ENCODE results near the gene IGSF5.

IGSF5 gene

DNA sequence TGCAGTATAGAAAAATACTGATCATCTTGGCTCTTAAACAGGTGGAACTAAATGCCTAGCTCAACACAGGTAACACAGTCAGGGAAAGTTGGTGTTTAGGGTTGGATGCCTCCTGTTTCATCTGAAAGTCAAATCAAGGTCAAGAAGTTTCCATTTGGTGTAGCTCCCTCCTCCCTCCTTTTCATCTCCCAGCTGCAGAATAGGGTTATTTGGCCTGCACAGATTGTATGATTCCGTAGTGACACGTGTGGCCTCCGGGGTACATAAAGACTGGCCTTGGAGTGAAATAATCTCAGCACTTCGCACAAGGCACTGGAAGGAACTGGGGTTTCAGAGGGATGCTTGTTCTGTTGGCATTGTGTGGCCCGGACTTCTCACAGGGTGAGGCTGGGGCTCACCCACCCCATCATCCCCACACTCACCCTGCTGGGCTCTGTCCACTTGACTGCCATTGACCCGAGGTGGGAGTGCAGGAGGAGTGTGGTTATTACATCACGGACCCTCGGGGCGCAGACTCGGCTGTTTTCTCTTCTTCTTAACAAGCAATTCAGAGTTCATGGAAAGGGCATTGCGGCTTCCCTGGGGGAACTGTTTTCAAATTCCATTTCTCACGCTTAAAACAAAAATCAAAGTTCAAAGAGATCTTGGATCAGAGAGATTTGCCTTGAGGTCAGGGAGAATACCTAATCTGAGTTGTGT, 18.4 kb downstream of the IGSF5 start:
- H3K36me3 Mint-ChIP-seq (ENCODE audit: low read depth) = no peaks in the 10 kb centered on the region
- H3K27me3 Mint-ChIP-seq (ENCODE audit: low read depth) = no peaks in the 10 kb centered on the region
- H3K4me1 Mint-ChIP-seq (ENCODE audit: low read depth) = no peaks in the 10 kb centered on the region
- H3K9me3 Mint-ChIP-seq = no peaks in the 10 kb centered on the region
- no peak overlapping the region for H3K27ac Mint-ChIP-seq
- H3K4me3 Mint-ChIP-seq = no peak overlapping the region
- DNase-seq (ENCODE audit: low spot score) = no peak

DNA sequence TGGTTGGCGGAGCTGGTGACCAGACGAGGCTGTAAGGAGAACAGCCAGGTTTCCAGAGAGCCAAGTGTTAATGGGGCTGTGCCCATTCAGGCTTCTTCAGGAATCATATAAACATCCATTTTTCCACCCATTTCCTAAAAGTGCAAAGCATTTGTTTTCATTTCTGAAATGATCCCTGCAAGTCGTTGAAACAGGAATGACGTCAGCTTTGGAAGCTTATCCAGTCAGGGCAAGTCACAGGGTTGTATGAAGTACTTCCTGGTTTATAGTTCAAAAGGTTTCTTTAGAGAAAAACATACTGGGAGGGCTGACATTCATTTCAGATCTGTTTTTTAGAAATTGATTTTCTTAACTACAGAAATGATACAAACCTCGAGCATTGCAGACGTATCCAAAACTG, 29.2 kb downstream of the IGSF5 start:
- H3K4me3 Mint-ChIP-seq = no peak overlapping the region
- no peaks in the 10 kb centered on the region for H3K4me1 Mint-ChIP-seq (ENCODE audit: low read depth)
- H3K36me3 Mint-ChIP-seq (ENCODE audit: low read depth) = no peaks in the 10 kb centered on the region
- no peaks in the 10 kb centered on the region for H3K27me3 Mint-ChIP-seq (ENCODE audit: low read depth)
- H3K27ac Mint-ChIP-seq = no peak overlapping the region
- DNase-seq (ENCODE audit: low spot score) = no peak
- H3K9me3 Mint-ChIP-seq = no peaks in the 10 kb centered on the region

DNA sequence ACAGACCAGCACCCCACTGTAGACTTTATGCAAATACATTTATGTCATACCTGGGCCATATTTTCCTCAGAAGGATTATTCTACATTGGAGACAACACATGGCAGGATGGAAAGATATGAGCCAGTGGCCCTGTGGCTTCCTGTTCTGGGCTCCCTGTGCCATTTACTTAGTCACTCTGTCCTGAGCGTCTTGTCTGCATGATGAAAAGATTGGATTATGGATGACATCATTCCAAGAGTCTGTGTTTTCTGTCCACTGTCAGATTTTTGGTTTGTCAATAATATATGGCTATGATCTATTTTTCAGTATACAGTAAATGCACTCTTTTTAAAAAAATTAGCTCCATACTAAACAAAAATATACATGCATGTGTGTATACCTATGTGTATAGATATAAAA, 30.8 kb downstream of the IGSF5 start:
- DNase-seq (ENCODE audit: low spot score) = no peak
- H3K36me3 Mint-ChIP-seq (ENCODE audit: low read depth) = no peaks in the 10 kb centered on the region
- no peaks in the 10 kb centered on the region for H3K27me3 Mint-ChIP-seq (ENCODE audit: low read depth)
- no peak overlapping the region for H3K27ac Mint-ChIP-seq
- no peak overlapping the region for H3K4me3 Mint-ChIP-seq
- H3K9me3 Mint-ChIP-seq = no peaks in the 10 kb centered on the region
- H3K4me1 Mint-ChIP-seq (ENCODE audit: low read depth) = no peaks in the 10 kb centered on the region

DNA sequence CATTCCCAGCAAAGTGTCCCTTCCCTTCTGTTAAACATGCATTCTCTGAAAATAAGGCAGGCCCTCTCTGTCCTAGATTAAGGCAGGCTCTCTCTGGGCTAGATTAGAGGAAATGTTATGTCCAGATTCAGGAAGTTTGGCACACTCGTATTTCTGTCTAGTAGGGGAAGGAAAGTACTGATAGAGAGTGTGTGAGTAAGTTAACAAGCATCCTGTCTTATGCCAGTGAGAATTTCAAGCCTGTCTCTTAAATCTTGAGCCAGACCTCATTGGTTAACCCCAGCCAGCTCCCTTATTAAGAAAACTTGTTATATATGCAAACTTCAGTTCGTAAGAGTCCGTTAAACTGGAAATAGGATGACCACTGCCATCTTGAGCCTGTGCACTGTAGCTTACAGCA, 31.6 kb downstream of the IGSF5 start:
- Mint-ChIP-seq H3K4me3 (no peak overlapping the region), H3K27me3 (ENCODE audit: low read depth) (no peaks in the 10 kb centered on the region), H3K36me3 (ENCODE audit: low read depth) (no peaks in the 10 kb centered on the region), H3K9me3 (no peaks in the 10 kb centered on the region), H3K27ac (no peak overlapping the region), H3K4me1 (ENCODE audit: low read depth) (no peaks in the 10 kb centered on the region)
- DNase-seq (ENCODE audit: low spot score) = no peak

DNA sequence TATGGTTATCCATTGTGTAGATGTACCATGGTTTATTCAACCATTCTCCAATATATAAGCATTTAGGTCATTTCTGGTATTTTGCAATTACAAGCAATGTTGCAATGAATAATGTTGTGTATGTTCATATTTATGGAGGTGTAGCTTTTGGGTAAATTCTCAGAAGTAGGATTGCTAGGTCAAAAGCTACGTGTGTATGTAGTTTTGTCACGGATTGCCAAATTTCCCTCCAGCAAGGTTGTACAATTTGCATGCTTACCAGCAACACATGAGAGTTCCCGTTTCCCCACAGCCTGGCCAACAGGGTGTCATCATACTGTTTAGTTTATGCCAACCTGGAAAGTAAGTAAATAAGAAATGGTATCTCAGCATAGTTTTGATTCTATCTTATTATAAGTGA, 36.3 kb downstream of the IGSF5 start:
- no peak for DNase-seq (ENCODE audit: low spot score)
- Mint-ChIP-seq H3K9me3 (peaks cover 3% of the 10 kb centered on the region), H3K27me3 (ENCODE audit: low read depth) (no peaks in the 10 kb centered on the region), H3K4me3 (no peak overlapping the region), H3K4me1 (ENCODE audit: low read depth) (no peaks in the 10 kb centered on the region), H3K36me3 (ENCODE audit: low read depth) (no peaks in the 10 kb centered on the region), H3K27ac (no peak overlapping the region)

DNA sequence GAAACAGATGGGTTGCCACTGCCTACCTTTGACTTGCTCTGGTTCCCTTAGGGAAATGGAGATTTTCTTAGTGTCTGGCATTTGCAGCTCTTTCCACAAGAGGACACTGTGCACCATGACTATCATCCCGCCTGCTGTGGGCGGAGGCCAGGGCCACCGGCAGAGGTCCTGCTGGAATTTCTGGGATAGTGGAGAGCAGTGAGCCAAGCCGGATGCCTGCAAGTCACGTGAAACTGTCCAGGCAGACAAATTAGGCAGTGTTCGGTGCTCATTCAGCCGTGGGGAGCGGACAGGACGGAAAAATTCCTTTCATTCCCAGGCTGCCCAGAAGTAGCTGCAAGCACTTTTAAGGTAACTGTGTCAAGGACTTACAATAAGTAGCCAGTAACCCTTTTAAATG, 43.4 kb downstream of the IGSF5 start:
- no peak for DNase-seq (ENCODE audit: low spot score)
- Mint-ChIP-seq H3K4me3 (no peak overlapping the region), H3K9me3 (no peaks in the 10 kb centered on the region), H3K27me3 (ENCODE audit: low read depth) (no peaks in the 10 kb centered on the region), H3K36me3 (ENCODE audit: low read depth) (no peaks in the 10 kb centered on the region), H3K27ac (no peak overlapping the region), H3K4me1 (ENCODE audit: low read depth) (no peaks in the 10 kb centered on the region)

DNA sequence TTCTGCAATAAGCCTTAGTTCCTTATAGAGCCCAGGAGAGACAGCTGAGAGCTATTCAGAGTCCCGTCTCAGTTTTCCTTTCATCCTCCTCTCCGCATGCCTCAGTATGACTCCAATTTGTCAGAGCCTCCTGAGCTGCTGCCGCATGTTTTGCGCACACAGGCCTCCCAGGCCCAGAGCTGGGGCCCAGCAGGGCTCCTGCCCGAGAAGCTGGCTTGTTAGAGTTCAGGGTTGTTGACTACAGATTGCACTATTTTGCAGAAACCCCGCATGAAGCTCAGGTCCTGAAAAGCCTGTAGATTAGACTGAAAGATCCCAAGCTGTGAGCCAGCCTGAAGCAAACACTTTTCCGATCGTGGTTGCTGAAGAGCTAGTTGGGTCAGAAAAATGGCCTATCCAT, 51.5 kb downstream of the IGSF5 start:
- H3K4me3 Mint-ChIP-seq = no peak overlapping the region
- H3K9me3 Mint-ChIP-seq = peaks cover 8% of the 10 kb centered on the region
- no peak overlapping the region for H3K27ac Mint-ChIP-seq
- no peaks in the 10 kb centered on the region for H3K36me3 Mint-ChIP-seq (ENCODE audit: low read depth)
- DNase-seq (ENCODE audit: low spot score) = no peak
- no peaks in the 10 kb centered on the region for H3K27me3 Mint-ChIP-seq (ENCODE audit: low read depth)
- H3K4me1 Mint-ChIP-seq (ENCODE audit: low read depth) = no peaks in the 10 kb centered on the region

DNA sequence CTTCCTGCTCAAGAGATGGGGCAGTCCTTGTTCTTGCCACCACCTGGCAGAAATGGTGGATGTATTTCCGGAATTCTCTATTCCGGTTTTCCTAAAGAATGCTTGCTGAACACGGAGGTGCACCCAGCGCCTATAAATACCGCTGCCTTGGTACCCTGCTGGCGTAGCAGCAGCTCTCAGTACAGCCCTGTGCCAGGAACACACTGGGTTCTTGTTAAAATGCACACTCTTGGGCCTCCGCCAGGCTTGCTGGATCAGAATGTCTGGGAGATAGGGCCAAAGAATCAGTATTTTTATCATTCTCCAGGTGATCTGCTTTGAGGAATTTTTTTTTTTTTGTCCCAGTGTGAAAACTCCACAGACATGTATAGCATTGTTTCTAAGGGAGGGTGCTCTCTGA, 54.2 kb downstream of the IGSF5 start:
- no peaks in the 10 kb centered on the region for H3K27me3 Mint-ChIP-seq (ENCODE audit: low read depth)
- H3K9me3 Mint-ChIP-seq = peaks cover 8% of the 10 kb centered on the region
- H3K36me3 Mint-ChIP-seq (ENCODE audit: low read depth) = no peaks in the 10 kb centered on the region
- no peaks in the 10 kb centered on the region for H3K4me1 Mint-ChIP-seq (ENCODE audit: low read depth)
- DNase-seq (ENCODE audit: low spot score) = no peak
- H3K27ac Mint-ChIP-seq = no peak overlapping the region
- no peak overlapping the region for H3K4me3 Mint-ChIP-seq

DNA sequence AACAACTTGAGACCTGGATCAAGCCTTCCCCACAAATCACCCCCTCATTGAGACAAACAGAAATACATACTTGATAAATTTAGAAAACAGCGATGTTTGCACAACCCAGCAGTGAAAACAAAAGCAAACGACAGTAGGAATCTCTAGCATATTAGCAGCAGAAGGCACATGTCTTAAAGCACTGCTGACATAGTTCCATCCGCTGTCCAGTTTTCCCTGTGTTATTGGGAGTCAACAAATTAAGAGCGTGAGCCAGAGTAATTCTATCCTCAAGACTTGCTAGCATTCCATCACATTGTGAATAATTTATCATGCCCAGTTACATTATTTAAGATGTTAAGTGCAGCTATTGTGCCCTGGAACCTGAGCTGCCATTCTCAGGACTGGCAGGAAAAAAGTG, 55.3 kb downstream of the IGSF5 start:
- H3K4me3 Mint-ChIP-seq = no peak overlapping the region
- H3K9me3 Mint-ChIP-seq = peaks cover 2% of the 10 kb centered on the region
- H3K27ac Mint-ChIP-seq = no peak overlapping the region
- no peak for DNase-seq (ENCODE audit: low spot score)
- no peaks in the 10 kb centered on the region for H3K36me3 Mint-ChIP-seq (ENCODE audit: low read depth)
- H3K27me3 Mint-ChIP-seq (ENCODE audit: low read depth) = no peaks in the 10 kb centered on the region
- no peaks in the 10 kb centered on the region for H3K4me1 Mint-ChIP-seq (ENCODE audit: low read depth)

DNA sequence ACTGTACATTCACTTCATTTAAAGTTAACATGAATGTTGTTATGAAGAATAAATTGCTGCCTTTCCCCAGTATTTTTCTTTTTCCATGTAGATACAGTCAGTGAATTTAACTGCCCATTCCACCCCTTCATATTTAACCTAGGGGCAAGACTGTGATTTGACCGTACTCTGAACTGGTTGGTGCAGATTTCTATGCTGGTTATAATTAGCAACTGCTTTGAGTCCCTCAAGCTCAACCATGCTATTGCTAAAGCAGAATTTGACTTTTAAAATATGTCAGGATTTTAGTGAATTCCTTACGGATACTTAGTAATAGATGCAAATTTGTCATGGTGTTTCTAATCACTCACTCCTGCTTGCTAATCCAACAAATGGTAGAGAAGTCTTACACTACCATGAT, 57.2 kb downstream of the IGSF5 start:
- no peaks in the 10 kb centered on the region for H3K4me1 Mint-ChIP-seq (ENCODE audit: low read depth)
- H3K36me3 Mint-ChIP-seq (ENCODE audit: low read depth) = no peaks in the 10 kb centered on the region
- H3K27ac Mint-ChIP-seq = no peak overlapping the region
- no peak for DNase-seq (ENCODE audit: low spot score)
- peaks cover 5% of the 10 kb centered on the region for H3K9me3 Mint-ChIP-seq
- no peaks in the 10 kb centered on the region for H3K27me3 Mint-ChIP-seq (ENCODE audit: low read depth)
- no peak overlapping the region for H3K4me3 Mint-ChIP-seq

DNA sequence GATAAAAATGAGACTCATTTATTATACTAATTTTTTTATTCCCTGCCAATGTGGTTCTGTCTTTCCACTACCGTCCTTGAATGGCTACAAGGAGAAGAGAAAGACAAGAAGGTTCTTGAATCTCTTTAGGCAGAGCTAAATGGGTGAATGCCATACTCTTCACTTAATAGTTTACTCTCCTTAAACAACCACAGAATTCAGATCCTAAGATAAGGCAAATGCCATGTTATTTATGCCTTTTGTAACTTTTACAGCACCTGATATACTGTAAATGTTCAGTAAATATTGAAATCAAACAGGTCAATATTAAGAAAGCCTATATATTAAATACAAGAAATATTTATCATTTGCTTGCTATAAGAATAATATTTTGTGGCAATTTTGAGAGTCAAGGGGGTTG, 58.4 kb downstream of the IGSF5 start:
- peaks cover 5% of the 10 kb centered on the region for H3K9me3 Mint-ChIP-seq
- DNase-seq (ENCODE audit: low spot score) = no peak
- no peak overlapping the region for H3K4me3 Mint-ChIP-seq
- H3K4me1 Mint-ChIP-seq (ENCODE audit: low read depth) = no peaks in the 10 kb centered on the region
- H3K27me3 Mint-ChIP-seq (ENCODE audit: low read depth) = no peaks in the 10 kb centered on the region
- no peak overlapping the region for H3K27ac Mint-ChIP-seq
- H3K36me3 Mint-ChIP-seq (ENCODE audit: low read depth) = no peaks in the 10 kb centered on the region

DNA sequence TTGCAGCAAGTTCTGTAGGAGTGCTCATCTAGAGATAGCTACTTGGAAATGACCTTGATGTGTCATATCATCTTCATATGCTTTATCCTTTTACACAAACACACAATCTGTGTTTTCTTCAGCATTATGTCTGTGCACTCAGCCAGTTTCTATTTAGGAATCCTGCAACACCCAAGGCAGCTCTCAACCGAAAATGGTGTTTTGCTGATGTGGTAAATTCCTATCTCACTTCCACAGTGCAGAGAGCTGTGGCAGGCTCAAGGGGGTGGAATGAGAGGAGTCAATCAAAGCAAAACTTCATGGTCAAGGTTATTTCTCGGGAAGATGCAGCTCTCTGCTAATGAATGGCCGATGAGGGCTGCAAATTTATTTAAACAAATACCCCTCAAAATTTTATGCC, 59.3 kb downstream of the IGSF5 start:
- Mint-ChIP-seq H3K27ac (no peak overlapping the region), H3K9me3 (peaks cover 5% of the 10 kb centered on the region), H3K4me3 (no peak overlapping the region), H3K27me3 (ENCODE audit: low read depth) (no peaks in the 10 kb centered on the region), H3K4me1 (ENCODE audit: low read depth) (no peaks in the 10 kb centered on the region), H3K36me3 (ENCODE audit: low read depth) (no peaks in the 10 kb centered on the region)
- no peak for DNase-seq (ENCODE audit: low spot score)

DNA sequence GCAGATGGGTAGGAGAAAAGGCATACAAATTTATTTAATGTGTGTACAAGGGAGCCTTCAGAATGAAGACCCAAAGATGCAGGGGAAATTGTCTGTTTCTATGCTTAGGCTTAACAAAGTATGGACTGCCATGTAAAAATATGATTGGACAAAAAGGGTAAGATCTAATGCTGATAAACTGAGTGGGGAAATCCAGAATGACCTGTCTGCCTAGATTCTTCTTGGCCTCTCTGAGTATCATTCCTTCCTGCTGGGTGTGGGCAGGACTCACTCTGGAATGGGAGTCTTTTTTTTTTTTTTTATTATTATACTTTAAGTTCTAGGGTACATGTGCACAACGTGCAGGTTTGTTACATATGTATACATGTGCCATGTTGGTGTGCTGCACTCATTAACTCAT, 61.0 kb downstream of the IGSF5 start:
- Mint-ChIP-seq H3K36me3 (ENCODE audit: low read depth) (no peaks in the 10 kb centered on the region), H3K4me3 (no peak overlapping the region), H3K9me3 (peaks cover 5% of the 10 kb centered on the region), H3K27ac (no peak overlapping the region), H3K27me3 (ENCODE audit: low read depth) (no peaks in the 10 kb centered on the region), H3K4me1 (ENCODE audit: low read depth) (no peaks in the 10 kb centered on the region)
- DNase-seq (ENCODE audit: low spot score) = no peak

DNA sequence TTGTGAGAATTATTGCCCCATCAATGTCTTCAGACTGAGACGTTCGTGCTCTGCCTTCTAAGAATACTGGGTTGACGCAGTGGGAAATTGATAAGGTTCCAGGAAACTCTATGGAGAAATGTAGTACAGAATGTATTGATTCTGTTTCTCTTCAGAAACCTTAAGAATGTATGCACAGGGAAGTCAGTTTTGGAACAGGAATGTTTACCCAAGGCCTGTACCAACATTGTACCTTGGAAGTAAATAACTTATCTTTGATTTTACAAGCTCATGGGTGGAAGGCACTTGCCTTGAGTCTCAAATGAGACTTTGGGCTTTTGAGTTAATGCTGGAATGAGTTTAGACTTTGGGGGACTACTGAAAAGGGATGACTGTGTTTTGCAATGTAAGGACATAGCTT, 62.8 kb downstream of the IGSF5 start:
- no peaks in the 10 kb centered on the region for H3K4me1 Mint-ChIP-seq (ENCODE audit: low read depth)
- no peaks in the 10 kb centered on the region for H3K36me3 Mint-ChIP-seq (ENCODE audit: low read depth)
- peaks cover 5% of the 10 kb centered on the region for H3K9me3 Mint-ChIP-seq
- H3K27me3 Mint-ChIP-seq (ENCODE audit: low read depth) = no peaks in the 10 kb centered on the region
- H3K4me3 Mint-ChIP-seq = no peak overlapping the region
- no peak overlapping the region for H3K27ac Mint-ChIP-seq
- no peak for DNase-seq (ENCODE audit: low spot score)

DNA sequence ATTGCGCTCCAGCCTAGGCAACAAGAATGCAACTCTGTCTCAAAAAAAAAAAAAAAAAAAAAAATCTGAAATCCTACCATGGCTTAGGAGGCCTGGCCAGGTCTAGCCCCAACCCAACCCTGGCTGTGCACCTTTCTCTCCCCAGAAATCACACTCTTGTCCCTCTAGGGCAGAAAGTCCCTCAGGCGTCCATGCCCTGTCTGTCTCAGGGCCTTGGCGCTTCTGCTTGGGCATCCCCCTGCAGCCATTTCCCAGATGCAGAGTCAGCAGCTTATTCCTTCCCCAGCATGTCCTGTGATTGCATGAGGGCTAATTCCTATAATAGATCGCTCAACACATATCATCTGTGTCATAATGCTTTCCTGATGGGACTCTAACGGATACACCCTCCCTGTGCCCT, 65.0 kb downstream of the IGSF5 start:
- Mint-ChIP-seq H3K4me1 (ENCODE audit: low read depth) (no peaks in the 10 kb centered on the region), H3K36me3 (ENCODE audit: low read depth) (no peaks in the 10 kb centered on the region), H3K27me3 (ENCODE audit: low read depth) (no peaks in the 10 kb centered on the region), H3K27ac (no peak overlapping the region), H3K9me3 (peaks cover 5% of the 10 kb centered on the region), H3K4me3 (no peak overlapping the region)
- no peak for DNase-seq (ENCODE audit: low spot score)
